ENCODE measurements around the gene CMTM2.

The CMTM2 gene

DNA sequence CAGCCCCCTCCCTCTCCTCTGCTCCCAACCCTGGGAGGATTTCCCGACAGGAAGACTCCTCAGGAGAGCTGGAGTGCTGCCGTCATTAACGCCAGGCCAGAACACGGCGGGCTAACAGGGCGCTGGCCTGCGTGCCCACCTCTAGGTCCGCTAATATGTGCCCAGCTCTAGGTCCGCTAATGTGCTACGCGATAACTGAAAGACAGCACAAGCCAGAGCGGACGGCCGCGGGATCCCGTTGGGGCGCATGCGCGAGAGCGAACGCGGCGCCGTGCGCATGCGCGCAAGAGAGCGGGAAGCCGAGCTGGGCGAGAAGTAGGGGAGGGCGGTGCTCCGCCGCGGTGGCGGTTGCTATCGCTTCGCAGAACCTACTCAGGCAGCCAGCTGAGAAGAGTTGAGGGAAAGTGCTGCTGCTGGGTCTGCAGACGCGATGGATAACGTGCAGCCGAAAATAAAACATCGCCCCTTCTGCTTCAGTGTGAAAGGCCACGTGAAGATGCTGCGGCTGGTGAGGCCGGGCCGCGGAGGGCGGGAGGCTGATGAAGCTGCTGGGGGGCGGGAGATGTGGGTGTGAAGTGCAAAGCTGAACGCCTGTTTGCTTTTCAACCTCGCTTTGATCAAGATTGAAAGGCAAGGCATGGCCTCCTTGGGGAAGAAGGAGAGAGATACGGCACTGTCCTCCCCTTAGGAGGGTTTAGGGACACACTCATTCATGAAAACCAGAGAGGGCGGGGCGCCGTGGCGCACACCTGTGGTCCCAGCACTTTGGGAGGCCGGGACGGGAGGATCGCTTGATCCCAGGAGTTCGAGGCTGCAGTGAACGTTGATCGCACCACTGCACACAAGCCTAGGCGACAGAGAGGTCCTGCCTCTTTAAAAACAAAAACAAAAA, 26.7 kb upstream of the CMTM2 start, which contains the start of gene CKLF:
Gene CKLF (plus strand): TSS at position 291 of the 892 bp plus-strand sequence. CDS start 140 bp downstream, at position 431.
- TF ChIP-seq, protein P1, sequence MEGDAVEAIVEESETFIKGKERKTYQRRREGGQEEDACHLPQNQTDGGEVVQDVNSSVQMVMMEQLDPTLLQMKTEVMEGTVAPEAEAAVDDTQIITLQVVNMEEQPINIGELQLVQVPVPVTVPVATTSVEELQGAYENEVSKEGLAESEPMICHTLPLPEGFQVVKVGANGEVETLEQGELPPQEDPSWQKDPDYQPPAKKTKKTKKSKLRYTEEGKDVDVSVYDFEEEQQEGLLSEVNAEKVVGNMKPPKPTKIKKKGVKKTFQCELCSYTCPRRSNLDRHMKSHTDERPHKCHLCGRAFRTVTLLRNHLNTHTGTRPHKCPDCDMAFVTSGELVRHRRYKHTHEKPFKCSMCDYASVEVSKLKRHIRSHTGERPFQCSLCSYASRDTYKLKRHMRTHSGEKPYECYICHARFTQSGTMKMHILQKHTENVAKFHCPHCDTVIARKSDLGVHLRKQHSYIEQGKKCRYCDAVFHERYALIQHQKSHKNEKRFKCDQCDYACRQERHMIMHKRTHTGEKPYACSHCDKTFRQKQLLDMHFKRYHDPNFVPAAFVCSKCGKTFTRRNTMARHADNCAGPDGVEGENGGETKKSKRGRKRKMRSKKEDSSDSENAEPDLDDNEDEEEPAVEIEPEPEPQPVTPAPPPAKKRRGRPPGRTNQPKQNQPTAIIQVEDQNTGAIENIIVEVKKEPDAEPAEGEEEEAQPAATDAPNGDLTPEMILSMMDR (IDR thresholded peaks at IDR 0.05; ENCODE audit: low read depth, low read length), result no peak
- peak; percentile 90 for DNase-seq (ENCODE audit: low read depth, low spot score)
- peak within 1 kb of the TSS; percentile 69 for H3K4me3 ChIP-seq (ENCODE audit: low read depth, low read length)
- in situ Hi-C loops (cut with HindIII; ENCODE audit: low sequenced_read_pairs), result no loop called here

DNA sequence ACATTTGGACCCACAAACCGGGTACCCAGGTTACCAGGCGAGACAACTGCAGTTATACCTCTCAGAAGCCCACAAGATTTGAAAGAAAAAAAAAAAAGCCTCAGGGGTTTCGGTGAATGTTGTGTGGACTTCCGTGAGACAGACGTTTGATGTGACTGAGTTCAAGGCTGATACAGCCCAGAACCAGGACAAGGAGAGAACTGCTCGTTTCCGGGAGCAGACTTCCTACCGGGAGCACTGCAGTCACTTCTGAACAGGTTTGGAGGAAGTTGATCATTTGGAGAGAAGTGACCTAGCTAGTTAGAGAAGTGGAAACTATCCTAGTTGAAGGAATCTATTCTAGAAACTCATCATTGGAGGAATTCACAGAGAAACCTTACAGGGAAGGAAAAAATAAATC, 26.0 kb upstream of the CMTM2 start:
- peak overlapping the region; percentile 69 for H3K4me3 ChIP-seq (ENCODE audit: low read depth, low read length)
- no peak for DNase-seq (ENCODE audit: low read depth, low spot score)
- in situ Hi-C loops (cut with HindIII; ENCODE audit: low sequenced_read_pairs), result no loop called here
- TF ChIP-seq, protein P1 (IDR thresholded peaks at IDR 0.05; ENCODE audit: low read depth, low read length), result no peak

DNA sequence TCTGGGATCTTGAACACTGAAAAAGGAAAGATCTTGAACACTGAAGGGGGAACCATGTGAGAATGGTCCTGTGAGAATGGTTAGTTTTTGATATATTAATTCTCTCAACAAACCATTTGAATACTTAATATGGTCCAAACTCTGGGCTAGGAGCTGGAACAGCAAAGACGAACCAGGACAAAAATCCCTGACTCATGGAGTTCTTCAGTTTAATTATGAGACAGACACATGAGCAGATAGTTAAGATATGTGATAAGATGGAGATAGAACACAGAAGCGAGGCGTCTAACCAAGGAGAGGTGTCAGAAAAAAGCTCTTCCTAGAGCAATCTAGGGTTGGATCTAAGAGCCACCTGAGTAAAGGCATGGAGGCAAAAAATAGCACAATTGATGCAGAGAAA, 25.2 kb upstream of the CMTM2 start:
- TF ChIP-seq, protein P1 (IDR thresholded peaks at IDR 0.05; ENCODE audit: low read depth, low read length), result no peak

DNA sequence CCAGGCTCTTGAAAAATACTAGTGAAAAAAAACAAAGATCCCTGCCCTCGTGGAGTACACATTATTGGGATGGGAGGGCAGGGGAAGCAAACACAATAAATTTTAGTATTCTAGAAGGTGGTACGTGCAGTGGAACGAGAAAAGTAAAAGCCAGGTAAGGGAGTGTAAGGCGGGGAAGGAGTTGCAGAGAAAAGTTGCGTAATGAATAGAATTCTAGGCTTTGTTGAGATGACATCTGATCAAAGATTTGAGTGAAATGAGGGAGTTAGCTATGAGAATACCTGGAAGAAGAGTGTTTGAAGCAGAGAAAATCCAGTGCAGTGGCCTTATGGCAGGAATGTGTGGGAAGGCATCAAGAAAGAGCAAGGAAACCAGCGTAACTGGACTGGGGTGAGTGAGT, 24.8 kb upstream of the CMTM2 start:
- H3K4me3 ChIP-seq (ENCODE audit: low read depth, low read length), result no peak overlapping the region
- no peak for DNase-seq (ENCODE audit: low read depth, low spot score)
- TF ChIP-seq, protein P1 (IDR thresholded peaks at IDR 0.05; ENCODE audit: low read depth, low read length), result no peak
- in situ Hi-C loops (cut with HindIII; ENCODE audit: low sequenced_read_pairs), result no loop called here

More for the DNA sequence above, 25.2 kb upstream of the CMTM2 start:
- DNase-seq (ENCODE audit: low read depth, low spot score), result no peak
- H3K4me3 ChIP-seq (ENCODE audit: low read depth, low read length), result no peak overlapping the region
- in situ Hi-C loops (cut with HindIII; ENCODE audit: low sequenced_read_pairs), result no loop called here

DNA sequence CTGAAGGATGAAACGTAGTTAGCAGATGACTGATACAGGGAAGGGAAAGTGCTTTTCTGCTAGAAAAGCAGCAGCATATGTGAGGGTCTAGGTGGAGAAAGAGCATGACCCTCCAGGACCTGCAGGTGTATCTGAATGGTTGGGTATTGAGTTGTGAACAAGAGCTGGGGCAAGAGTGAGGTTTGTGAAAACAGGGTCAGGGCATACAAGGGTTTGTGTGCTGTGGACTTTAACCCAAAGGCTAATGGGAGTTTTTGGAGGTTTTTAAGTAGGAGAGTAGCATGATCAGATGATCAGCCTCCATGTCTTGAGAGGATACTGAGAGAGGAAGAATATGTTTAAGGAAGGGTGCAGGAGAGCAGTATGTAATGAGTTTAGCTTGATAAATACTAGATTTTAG, 19.2 kb upstream of the CMTM2 start:
- in situ Hi-C loops (cut with HindIII; ENCODE audit: low sequenced_read_pairs), result no loop called here
- no peak overlapping the region for H3K4me3 ChIP-seq (ENCODE audit: low read depth, low read length)
- no peak for DNase-seq (ENCODE audit: low read depth, low spot score)
- TF ChIP-seq, protein P1 (IDR thresholded peaks at IDR 0.05; ENCODE audit: low read depth, low read length), result no peak

DNA sequence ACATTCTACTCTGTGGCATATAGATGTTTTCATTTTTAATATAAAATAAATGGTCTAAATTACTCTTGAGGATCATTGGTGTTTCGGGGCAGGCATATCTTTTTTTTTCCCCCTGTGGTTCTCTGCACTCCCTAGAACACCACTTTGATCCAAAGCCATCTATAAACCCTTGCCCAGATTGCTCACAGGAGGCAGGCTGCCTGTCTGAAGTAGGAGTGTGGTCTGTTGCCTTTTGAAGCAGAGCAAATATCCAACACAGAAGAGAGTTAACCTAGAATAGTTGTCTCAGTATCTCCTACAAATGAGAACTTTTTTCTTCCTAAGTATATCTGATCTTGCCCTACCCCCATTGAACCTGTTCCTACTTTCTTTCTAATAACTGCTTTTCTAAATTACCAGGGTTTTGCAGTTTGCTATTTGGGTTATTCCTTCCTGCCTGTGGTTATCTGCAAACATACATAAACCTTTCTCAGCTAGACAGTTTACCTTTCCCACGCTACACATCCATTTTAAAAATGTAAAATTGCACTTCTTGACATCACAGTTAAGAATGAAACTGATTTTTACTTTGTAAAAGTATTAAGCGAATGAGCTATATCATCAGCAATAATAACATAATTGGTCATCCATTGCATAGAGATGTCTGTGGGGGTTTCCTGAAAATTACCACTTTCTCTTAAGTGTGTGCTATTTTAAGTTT, 17.7 kb upstream of the CMTM2 start:
- TF ChIP-seq, protein P1 (IDR thresholded peaks at IDR 0.05; ENCODE audit: low read depth, low read length), result no peak
- DNase-seq (ENCODE audit: low read depth, low spot score), result no peak
- H3K4me3 ChIP-seq (ENCODE audit: low read depth, low read length), result no peak overlapping the region
- in situ Hi-C loops (cut with HindIII; ENCODE audit: low sequenced_read_pairs), result no loop called here

All from astrocyte of the spinal cord (primary cell).